ENCODE measurements around the gene CFAP141. TPM values are rescaled to one million over a fixed set of nuclear protein-coding genes. Genes with fewer than 3 reads are reported as not detected.
A peak's percentile ranks its signal among the peaks of the same experiment; 100 is the strongest.

CFAP141 gene
- polyA plus RNA-seq, 10 donors = not detected

GRCh38 chr1:154171880-154172279 is 34.3 kb downstream of the CFAP141 start:
- DNase-seq = no peak

- DNase-seq = no peak
Measured at GRCh38 chr1:154171223-154171583, 34.9 kb downstream of the CFAP141 start.

DNA sequence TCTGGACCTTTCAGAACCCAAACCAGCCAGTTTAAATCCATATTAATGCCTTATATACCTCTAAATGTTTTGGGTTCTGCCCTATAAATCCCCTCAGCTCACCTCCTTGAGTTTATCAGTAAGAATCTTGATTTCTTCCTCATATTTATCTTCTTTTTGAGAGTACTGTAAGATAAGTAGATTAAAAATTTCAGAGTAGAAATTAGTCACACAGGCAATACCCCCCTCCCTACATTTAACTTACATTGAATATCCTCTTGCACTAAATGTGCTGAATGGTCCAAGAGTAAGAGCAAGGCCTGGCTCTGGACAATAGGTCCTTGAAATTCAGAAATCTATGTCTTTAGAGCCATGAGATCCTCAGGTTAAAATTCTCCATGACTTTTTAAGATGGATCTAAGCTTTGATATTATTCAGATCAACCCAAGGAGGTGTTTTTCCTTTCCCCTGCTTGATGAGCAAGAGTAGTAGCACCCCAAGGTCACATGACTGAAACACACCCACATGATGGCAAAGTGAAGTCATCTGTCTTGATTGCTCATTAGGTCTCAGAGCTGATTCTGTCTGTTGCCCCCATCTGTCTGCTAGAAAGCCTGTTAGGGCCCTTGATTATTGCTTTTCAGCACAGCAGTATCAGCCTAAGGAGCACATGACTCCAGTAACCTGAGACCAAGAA is 35.4 kb downstream of the CFAP141 start:
- no peak for DNase-seq

GRCh38 chr1:154167461-154167860 is 38.7 kb downstream of the CFAP141 start:
- DNase-seq = no peak

GRCh38 chr1:154166207-154166606 is 39.9 kb downstream of the CFAP141 start:
- DNase-seq = no peak

- DNase-seq = no peak
Measured at GRCh38 chr1:154159554-154159953, 46.6 kb downstream of the CFAP141 start.

DNA sequence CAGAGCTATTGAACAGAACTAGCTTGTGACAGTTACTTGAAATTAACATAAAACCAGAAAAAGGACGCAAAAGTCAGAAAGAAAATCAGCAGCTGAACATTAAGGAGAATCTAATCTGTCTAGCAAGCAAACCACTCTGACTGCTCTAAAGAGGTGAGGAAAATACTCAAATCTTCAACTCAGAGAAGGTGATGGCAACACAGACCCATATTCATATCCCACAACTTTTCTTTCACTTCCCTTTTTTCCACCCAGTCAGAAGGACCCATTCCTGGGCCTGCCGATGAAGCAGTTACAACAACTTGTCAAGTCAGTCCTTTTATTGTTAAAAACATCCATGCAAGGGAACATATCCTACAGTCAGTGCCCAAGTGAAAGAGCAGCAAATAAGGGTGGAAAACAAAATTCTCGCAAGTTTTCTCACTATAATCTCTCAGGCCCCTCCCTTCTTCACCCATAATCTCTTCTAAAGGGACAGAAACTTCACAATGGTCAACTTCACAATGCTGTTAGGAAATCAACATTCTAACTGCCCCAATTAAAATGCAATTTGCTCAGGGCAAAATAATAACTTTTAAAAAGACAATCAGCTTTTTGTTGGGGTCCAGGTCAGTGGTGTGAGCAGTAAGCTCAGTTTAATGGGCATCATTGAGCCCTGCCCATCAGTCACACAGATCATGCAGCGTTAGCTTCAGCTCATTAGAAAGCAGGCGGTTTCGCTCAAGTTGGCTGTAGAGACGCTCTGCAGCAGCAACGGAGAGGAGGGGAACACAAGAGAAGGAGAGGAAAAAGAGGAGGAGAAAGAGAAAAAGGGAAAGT is 47.6 kb downstream of the CFAP141 start:
- no peak for DNase-seq

DNA sequence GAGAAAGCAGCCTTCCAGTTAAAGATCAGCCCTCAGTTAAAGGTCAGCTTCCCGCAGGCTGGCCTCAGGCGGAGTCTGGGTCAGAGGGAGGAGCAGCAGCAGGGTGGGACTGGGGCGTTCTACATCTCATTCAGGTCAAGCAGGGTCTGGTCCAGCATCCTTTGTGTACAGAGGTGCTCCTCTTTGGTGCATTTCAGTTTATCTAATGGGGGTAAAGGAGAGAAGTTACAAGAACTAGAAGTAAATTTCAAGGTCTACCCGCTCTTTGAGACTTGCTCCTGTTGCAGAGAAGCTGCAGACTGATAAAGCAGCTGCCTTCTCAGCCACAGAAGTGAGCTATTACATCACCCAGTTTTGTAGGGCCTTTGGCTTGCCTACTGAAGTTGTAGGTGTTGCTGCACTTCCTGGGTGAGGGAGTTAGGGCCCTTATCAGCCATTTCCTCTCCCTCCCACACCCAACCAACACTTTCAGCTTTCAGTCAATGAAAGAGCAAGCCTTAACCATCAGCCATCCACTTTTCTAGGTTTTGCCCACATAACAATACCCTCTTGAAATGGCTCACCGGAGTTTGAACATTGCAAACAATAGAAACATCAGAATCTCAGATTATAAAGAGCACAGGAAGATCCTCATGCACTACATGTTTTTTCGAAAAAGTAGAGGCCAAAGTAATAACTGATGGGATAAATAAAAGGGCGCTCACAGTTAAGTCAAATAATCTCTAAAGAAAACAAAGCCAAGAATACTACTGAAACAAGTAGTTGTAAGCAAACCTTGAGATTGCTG is 48.4 kb downstream of the CFAP141 start:
- no peak for DNase-seq

GRCh38 chr1:154155251-154155650 is 50.9 kb downstream of the CFAP141 start:
- peak in 2 of 3 donors; percentile 19 to 55 for DNase-seq

- peak in 1 of 3 donors; percentile 31 for DNase-seq
Measured at GRCh38 chr1:154154534-154155191, 51.5 kb downstream of the CFAP141 start, which contains the start of gene NUP210L. TSS of gene NUP210L (minus strand) at chr1:154155073.

DNA sequence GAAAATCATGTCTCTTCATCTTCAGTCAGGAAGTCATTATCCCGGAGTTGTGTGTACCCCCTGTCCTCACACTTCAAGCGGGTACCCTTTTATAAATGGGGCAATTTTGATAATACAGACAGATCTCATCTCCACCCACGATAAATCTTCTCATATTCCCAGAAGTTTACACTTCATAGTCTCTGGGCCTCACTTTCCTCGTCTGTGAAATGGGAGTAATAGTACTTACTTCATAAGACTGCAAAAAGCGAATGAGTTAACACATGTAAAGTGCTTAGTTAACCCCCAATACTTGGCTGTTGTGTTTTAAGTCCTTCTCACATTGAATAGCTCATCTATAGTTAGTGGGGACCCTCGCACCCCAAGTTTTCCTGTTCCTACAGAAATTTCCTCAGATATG is 52.1 kb downstream of the CFAP141 start:
- no peak for DNase-seq

DNA sequence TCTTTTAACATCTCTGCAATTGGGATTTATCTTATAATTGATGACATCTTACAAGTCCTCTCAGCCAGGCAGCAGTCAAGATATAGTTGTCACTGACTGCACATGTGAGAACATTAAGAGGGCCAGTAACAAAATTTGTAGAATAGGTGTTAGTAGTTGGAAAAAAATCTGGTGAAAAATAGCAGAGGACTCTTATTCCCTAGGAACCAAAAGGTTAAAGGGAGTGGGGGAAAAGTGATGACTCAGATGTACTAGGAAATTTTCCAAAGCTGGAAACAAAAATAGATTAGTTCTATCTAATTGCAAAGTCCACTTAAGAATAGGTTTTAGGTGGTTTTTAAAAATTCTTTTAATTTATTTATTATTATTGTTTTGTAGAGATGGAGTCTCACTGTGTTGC is 54.8 kb downstream of the CFAP141 start:
- DNase-seq = no peak

Other genes starting within 250 kb of the CFAP141 start
- 10 to 100 TPM; 16.2 to 30.6 (median 21.2) TPM for gene CRTC2, start 247.7 kb downstream of the CFAP141 start, polyA plus RNA-seq (ENCODE audit: insufficient read length in 10 of 10)
- gene SLC39A1, start 242.8 kb downstream of the CFAP141 start, polyA plus RNA-seq (ENCODE audit: insufficient read length in 10 of 10) = 10 to 100 TPM; 36.0 to 54.4 (median 43.2) TPM
- 10 to 100 TPM in 7 of 10 donors, 1 to 10 TPM in 3; 9.0 to 16.3 (median 12.4) TPM for gene CREB3L4, start 238.4 kb downstream of the CFAP141 start, polyA plus RNA-seq (ENCODE audit: insufficient read length in 10 of 10)
- 10 to 100 TPM; 66.7 to 93.8 (median 77.3) TPM for gene JTB, start 228.7 kb downstream of the CFAP141 start, polyA plus RNA-seq (ENCODE audit: insufficient read length in 10 of 10)
- 100 to 1,000 TPM in 1 of 10 donors, 10 to 100 TPM in 9; 69.1 to 115 (median 81.9) TPM for gene RAB13, start 220.0 kb downstream of the CFAP141 start, polyA plus RNA-seq (ENCODE audit: insufficient read length in 10 of 10)
- 1,000 to 10,000 TPM; 2,992 to 4,353 (median 3,555) TPM for gene RPS27, start 215.6 kb downstream of the CFAP141 start, polyA plus RNA-seq (ENCODE audit: insufficient read length in 10 of 10)
- under 1 TPM in 6 of 10 donors, not detected in 4; 0.07 to 0.18 (median 0.09) TPM for gene NUP210L, start 51.3 kb downstream of the CFAP141 start, polyA plus RNA-seq (ENCODE audit: insufficient read length in 10 of 10)
- 100 to 1,000 TPM; 271 to 851 (median 615) TPM for gene TPM3, start 14.2 kb downstream of the CFAP141 start, polyA plus RNA-seq (ENCODE audit: insufficient read length in 10 of 10)
- 100 to 1,000 TPM in 8 of 10 donors, 10 to 100 TPM in 2; 94.8 to 131 (median 111) TPM for gene UBAP2L, start 14.6 kb upstream of the CFAP141 start, polyA plus RNA-seq (ENCODE audit: insufficient read length in 10 of 10)
- gene HAX1, start 66.3 kb upstream of the CFAP141 start, polyA plus RNA-seq (ENCODE audit: insufficient read length in 10 of 10) = 10 to 100 TPM; 61.4 to 78.2 (median 69.1) TPM
- under 1 TPM in 3 of 10 donors, not detected in 7; 0.07 to 0.26 (median 0.16) TPM for gene AQP10, start 114.8 kb upstream of the CFAP141 start, polyA plus RNA-seq (ENCODE audit: insufficient read length in 10 of 10)
- 10 to 100 TPM; 20.8 to 30.5 (median 24.8) TPM for gene ATP8B2, start 119.2 kb upstream of the CFAP141 start, polyA plus RNA-seq (ENCODE audit: insufficient read length in 10 of 10)
- 1 to 10 TPM; 3.1 to 7.6 (median 4.2) TPM for gene IL6R, start 199.0 kb upstream of the CFAP141 start, polyA plus RNA-seq (ENCODE audit: insufficient read length in 10 of 10)

Measured in muscle of back (tissue), 11 donors.